ENCODE data around the gene RAB18.
A peak's percentile ranks its signal among the peaks of the same experiment; 100 is the strongest.
"Not testable (repeated sequence)": the region's sequence is repeated elsewhere in the genome, so short reads cannot be mapped to it uniquely, and the experiment has no call there.

Gene RAB18

DNA sequence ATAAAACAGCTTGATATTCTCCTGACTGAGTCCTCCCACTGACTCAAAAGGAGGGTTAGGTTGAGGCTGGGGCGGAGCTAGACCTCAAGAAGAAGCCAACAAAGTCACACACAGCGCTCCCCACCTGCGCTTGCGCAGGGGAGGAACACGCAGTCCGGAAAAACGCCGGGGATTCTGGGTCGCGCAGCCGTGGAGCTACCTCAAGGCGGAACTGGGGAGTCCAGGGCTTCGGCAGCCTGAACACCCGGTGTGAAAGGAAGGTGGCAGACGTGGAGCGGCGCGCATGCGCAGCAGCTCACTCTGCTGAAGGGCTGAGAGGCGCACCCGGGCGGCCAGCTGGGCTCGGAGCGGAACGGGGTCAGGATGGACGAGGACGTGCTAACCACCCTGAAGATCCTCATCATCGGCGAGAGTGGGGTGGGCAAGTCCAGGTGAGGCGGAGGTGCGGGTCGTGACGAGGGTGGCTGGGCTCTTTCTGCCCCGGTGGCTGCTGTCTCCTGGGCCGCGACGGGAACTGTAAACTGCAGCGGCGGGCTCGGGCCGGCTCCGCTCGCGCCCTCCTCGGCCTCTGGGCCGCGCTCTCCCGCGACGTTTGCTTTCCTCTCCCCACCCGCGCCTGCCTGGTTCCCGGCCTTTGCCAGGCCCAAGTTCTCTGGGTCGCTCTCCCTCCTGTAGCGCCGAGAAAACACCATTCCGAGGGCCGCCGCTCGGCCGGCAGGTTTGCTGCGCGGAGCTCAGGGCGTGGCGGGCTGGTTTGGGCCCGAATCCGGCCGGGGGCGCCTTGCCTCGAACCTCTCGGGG lies at the start of gene RAB18:
Gene RAB18 (plus strand): TSS at position 298 of the 801 bp plus-strand sequence. CDS start 66 bp downstream, at position 364.
- DNase-seq = peak; percentile 82 to 97 (median 94)

DNA sequence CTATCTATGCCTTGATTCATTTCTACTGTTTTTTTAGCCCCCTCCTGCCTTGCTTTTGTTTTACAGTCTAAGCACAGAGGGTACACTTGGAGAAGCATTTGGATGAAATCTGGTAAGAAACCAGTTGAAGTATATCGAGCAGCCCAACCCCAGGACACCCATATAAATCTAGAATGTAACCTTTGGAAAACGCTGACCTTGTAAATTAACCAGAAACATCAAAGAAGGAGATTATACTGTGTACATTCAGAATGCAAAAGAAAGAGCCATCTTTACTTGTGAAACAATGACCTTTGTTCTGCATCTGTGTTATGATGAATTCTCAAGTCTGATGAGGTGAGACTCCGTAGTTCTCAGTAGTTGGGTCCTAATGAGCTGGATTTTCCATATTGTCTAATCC lies 49.3 kb upstream of the RAB18 start:
- no peak for DNase-seq

DNA sequence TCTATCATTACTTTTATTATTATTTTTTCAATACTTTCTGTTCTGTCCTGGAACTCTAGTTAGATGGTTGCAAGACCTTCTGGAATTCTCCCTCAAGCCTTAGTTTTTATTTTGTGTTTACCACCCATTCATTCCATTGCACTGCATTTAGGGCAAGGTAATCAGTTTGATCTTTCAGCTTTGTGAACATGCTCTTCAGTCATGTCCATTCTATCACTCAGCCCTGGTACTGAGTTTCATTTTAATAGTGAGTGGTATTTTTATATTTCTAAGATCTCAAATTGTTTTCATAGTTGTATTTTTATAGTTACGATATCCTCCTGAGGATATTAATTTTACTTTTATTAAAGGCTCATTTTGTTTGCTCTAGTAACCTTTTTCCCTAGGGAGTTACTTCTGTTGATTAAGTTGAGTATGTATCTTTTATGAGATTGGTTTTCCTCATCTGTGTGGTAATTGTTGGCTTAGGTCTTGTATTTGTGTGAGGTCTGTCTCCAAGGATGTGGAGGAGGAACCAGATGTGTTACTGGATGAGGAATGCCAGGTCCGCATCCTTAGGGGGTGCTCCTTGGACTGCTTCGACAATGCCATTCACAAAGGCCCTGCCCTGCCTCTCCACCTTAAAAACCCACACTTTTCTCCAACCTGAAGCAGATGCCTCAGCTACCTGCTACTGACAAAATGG lies 46.7 kb upstream of the RAB18 start:
- no peak for DNase-seq

GRCh38 chr10:27457966-27458365 lies 46.1 kb upstream of the RAB18 start:
- no peak for DNase-seq

- no peak for DNase-seq
Observed at GRCh38 chr10:27461312-27461711, 42.8 kb upstream of the RAB18 start.

DNA sequence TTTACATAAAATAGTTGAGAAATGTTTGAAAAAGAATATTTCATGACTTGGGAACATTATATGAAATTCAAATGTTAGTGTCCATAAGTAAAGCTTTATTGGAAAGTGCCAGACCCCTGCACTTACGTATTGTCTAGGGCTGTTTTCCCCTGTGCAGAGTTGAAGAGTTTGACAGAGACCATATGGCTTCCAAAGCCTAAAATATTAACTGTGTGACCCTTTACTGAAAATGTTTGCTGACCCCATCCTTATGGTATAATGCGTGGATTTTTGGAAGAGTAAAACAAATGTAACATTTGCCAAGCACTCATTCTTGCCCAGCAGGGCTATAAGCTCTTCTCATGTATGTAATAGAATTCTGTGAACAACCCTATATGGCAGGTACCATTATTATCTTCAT lies 40.1 kb upstream of the RAB18 start:
- DNase-seq = no peak

DNA sequence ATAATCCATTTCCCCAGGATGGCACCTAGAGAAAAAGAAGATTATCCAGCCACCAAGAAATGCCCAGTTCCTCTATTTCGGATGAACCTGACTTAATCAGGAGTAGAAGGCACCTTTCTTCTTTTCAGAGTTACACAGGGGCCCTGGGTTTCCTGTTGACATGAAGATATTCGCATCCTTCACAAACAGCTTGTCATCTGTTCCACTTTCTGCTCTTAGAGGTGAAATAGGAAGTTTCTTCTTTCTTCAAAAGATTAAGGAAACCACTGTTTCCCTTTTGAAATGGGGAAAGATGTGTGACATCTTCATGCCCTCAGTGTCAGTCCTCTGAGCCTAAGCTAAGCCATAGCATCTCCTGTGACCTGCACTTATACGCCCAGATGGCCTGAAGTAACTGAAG lies 39.1 kb upstream of the RAB18 start:
- DNase-seq = no peak

- DNase-seq = not testable (repeated sequence)
Observed at GRCh38 chr10:27465596-27465995, 38.5 kb upstream of the RAB18 start.

DNA sequence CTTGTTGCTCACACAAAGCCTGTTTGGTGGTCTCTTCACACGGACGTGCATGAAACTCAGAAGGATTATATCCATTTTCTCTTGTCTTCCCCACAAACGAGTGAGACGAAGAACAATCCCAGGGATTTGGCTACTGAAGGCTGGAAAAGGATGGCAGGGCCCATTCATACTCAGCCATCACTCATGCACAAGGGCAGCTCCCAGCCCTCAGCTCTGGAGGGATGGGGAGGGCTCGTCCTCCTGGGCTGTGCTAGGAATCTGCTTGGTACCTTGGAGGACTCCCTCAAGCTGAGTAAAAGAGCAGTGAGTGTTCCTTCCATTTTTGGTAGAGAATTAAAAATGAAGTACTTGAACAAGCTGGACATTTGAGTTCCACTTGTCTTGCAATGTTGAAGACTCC lies 33.2 kb upstream of the RAB18 start:
- no peak for DNase-seq

- DNase-seq = no peak
Observed at GRCh38 chr10:27474741-27475140, 29.4 kb upstream of the RAB18 start.

GRCh38 chr10:27479016-27479415 lies 25.1 kb upstream of the RAB18 start:
- no peak for DNase-seq

DNA sequence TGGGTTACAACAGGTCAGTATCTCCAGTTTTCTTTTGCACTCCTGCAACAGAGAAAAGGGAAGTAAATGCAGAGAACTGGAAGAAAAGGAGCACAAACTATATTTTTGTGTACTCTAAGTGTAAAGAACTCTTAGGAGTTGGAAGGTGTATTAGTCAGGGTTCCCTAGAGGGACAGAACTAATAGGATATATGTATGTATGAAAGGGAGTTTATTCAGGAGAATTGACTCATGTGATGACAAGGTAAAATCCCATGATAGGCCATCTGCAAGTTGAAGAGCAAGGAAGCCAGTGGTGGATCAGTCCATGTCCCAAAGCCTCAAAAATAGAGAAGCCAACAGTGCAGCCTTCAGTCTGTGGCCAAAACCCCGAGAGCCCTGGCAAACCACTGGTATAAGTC lies 22.6 kb upstream of the RAB18 start:
- no peak for DNase-seq

DNA sequence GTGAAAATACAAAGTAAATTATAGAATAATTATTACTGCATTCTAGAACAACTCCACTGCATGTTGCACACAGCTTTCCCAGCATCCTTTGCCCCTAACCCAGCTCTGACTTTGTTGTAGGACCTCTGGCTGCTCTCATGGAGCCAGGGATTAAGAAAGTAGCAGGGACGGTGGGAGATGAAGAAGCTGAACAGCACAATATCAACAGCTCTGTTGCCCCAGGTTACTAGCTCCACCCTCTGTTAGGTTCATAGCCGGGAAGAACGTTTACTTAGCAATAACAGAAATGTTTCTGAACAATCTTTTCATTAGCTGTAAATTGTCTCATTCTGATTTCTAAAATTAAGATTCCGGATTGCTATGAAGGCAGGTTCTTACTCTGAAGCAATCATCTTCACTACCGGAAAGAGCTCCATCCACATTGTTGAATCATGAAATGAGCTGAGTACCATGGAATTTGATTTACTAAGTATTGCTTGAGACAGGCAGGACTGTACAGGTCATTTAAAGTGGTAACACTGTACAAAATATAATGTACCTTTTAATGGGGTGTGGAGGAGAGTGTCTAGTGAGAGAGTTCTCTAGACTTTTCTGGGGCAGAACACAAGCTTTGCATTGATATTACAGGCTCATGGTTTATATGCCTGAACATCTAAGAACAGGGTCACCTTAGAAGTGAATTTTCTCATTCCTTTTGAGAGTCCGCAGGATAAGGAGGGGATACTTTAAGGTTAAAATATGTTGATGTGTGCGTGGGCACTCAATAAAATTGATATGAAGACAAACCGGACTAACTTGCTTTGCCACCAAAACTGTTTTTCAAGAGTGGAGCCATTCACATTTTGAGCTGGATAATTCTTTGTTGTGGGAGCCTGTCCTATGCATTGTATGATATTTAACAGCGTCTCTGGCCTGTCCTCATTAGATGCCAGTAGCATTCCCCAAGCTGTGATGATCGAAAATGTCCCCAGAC lies 20.8 kb upstream of the RAB18 start:
- DNase-seq = no peak

GRCh38 chr10:27485368-27485767 lies 18.7 kb upstream of the RAB18 start:
- no peak for DNase-seq

GRCh38 chr10:27485986-27486385 lies 18.1 kb upstream of the RAB18 start:
- DNase-seq = no peak

DNA sequence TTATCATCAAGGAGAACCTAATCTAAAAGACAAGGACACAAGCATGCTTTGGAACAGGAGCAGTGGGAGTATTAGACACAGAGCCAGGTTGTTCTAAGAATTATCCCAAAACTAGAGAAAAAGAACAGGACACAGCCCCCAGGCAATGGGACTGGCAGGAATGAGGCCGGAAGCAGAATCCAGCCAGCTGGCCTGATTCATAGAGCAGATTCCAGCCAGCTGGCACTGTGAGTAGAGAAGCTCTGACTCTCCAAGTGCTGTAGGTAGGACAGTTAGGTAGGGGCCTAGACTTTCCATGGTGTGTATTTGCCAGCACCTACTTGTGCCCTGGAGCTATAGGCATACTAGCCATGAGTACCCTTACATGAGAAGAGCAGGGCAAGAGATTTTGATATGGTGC lies 13.3 kb upstream of the RAB18 start:
- DNase-seq = no peak

DNA sequence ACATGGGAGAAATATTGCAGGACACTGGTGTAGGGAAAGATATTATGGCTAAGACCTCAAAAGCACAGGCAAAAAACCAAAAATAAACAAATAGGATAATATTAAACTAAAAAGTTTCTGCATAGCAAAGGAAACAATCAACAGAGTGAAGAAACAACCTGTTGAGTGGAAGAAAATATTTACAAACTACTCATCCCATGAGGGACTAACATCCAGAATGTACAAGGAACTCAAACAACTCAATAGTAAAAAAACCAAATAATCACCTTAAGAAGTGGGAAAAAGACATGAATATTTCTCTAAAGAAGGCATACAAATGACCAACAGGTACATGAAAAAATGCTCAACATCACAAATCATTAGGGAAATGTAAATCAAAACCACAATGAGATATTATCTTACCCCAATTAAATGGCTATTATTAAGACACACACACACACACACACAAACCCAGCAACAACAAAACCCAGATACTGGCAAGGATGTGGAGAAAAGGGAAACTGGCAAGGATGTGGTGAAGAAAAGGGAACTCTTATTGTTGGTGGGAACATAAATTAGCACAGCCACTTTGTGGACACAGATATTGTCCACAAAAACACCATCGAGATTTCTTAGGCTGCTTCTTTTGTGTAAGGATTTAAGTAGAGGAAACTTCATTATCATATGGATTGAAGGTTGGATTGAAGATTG lies 9.8 kb upstream of the RAB18 start:
- no peak for DNase-seq

GRCh38 chr10:27496137-27496536 lies 8.0 kb upstream of the RAB18 start:
- no peak for DNase-seq

- no peak for DNase-seq
Observed at GRCh38 chr10:27500096-27500495, 4.0 kb upstream of the RAB18 start.

DNA sequence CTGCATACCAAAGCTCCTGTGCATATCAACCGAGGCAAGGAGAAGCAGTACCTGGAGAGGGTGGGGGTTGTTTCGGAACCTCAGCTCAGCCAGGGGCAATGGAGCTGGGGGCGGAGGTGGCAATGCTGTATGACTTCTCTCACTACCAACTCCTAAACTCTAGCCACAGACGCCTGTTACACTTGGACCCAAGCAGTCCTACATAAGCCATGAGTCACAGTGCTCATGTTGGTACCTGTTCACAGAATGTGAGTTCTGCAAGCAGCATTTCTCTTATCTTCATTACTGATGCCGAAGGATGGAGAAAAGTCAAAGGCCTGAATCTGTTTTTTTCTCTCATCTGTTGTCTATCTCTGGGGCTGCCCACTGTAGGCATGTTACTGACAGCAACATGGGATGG lies 3.2 kb upstream of the RAB18 start:
- no peak for DNase-seq

DNA sequence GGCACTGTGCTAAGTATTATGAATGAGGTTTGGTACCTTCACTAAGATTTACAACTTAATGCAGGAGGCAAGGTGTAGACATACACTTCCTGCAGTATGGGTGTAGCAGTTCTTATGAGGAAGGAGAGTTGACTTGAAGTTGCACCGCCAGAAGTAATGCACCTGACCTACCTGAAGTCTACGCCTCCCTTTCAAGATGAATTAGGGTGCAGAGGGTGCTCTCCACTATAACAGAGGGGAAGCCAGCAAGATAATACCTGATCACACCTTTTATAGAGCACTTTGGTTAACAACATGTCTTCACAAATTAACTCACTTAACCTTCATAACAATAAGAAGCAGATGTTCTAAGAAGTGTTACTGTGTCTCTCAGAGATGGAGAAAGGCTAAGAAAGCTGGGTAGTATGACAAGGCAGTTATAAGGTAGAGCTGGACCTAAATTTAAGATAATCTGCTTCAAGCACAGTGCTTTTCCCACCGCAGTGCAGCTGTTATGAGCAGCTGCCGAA lies 552 bp upstream of the RAB18 start:
- DNase-seq = peak in 1 of 51 donors; percentile 33

Data from hypothalamus (tissue), 51 donors.